Stimulated activated CD8-positive, alpha-beta memory T cell treated with anti-CD3 and anti-CD28 coated beads, Interleukin-2, amount 100 ng/mL, for 48 hours (primary cell): ENCODE measurements around the gene CNDP2.
"Not testable (repeated sequence)": the region's sequence is repeated elsewhere in the genome, so short reads cannot be mapped to it uniquely, and the experiment has no call there.

Experiments used
- DNase-seq, 2 donors: peaks; one replicate each; pipeline ENCODE4 v3.0.0-alpha.2; 2020; ENCODE audit warnings: low read depth in 2 of 2

Gene CNDP2

DNA sequence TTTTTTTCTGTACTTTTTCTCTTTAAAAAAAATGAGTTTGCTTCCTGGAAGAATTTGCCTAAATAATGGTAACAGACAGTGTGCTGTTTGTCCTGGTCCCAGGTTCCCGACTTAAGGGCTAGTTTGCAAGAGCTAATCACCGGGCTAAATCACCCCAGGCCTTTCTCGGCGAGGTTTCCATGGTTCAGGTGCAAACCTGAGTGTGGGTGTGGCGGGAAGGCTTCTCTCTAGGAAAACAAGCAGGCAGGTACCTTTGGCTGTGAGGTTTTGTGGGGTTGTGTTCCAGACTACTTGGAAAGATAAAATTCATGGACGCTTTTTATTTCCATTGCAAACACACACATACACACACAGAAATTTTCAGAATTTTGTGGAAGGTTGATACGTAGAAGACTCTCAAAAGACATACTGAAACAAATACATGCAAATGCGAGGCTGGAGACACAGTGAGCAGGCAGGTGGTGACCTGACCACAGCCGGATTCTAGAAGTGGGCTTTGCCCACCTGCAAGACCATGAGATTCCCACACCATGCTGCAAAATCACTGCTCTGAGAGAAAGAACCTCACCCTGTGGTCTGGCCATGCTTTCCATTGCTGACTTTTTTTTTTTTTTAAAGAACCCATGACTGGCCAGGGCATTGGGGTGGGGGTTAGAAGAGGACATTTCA, 39.0 kb downstream of the CNDP2 start:
- no peak for DNase-seq

- DNase-seq, result no peak
Observed at GRCh38 chr18:74539289-74539688, 43.1 kb downstream of the CNDP2 start.

DNA sequence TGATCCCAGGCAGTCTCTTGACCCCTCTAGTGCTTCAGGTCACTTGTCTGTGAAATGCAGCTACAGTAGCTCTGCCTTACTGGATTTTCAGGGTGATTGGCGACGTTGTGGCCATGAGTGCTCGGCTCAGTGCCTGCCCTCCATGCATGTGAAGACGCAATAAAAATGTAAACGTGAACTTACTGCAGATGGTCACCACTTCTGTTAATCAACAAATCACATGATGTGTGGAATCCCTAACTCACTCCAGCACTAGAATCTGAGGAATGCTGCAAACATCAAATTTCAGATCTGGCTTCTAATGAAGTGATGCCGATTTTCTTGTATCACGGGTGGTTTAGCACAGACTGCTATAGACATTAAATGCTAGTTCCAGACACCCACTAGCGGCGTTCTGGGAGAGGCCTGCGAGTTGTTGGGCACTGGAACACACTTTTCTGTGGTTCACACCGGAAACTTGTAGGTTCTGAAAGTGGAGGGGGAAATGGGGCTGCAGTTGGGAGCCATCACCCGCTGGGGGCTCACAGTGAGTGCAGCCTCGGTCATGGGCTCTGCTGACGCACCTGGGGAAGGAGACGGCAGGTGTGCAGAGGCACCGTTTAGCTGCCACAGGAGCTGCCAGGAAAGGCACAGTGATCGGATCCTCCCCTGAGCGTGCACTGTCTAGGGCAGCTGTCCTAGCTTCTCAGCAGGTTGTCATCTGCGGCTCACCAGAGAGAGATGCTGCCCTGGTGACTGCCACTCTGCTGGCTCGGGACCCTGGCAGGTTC, 44.7 kb downstream of the CNDP2 start:
- DNase-seq, result no peak

DNA sequence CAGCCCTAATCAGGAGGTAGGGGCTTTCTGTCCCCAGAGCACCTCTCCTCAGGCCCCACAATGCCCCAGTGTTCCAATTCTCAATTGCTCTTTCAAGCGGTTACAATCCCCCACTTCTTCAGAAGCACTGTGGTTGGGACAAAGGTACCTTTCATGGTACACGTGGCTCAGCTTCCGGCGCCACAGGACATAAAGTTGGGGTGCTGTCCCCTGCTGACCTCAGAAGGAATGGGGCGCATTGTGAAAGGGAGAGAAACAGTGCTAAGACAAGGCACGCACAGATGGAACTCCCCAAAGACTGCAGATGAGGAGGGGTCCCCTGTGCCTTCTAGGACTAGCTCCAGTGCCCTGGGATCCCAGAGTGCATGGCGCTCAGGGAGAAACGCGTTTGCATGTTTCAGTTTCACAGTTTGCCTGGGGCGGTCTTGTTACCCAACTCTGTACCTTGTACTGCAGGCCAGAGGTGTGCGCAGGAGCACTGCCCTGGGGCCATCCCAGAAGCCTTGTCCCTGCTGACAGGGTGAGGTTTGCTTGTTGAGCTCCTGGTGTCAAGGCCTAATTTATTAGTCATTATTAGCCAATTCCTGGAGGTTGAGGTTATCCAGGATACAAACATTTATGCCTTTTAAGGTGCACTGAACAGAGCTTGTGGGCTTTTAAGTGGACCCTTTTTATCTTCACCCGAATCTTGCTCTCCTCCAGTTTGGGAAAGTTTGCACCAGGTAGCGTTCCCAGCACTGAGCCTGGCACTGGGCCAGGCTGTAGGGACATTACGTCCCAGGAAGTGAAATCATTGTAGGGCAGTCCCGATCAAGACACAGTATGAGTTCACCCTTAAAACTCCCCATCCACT, 45.8 kb downstream of the CNDP2 start:
- no peak for DNase-seq

GRCh38 chr18:74544898-74545297, 48.7 kb downstream of the CNDP2 start:
- DNase-seq, result no peak

DNA sequence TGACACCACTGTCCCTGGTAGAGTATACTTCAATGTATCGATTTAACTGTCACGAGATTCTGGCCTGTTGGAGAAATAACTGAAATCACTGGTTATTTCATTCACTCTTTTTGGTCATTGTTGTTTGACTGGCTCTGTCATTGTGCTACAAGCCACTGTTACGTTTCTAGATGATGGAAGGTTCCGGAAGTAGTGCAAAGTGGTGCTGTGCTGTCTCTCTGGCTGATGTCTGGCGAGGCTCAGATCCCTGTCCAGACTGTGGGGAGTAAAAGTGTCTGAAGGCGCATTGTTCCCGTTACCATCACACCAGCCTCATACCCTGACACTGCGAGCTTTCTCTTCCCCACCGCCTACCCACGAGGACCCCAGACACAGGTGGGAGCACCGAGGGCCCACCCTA, 49.8 kb downstream of the CNDP2 start:
- no peak for DNase-seq

DNA sequence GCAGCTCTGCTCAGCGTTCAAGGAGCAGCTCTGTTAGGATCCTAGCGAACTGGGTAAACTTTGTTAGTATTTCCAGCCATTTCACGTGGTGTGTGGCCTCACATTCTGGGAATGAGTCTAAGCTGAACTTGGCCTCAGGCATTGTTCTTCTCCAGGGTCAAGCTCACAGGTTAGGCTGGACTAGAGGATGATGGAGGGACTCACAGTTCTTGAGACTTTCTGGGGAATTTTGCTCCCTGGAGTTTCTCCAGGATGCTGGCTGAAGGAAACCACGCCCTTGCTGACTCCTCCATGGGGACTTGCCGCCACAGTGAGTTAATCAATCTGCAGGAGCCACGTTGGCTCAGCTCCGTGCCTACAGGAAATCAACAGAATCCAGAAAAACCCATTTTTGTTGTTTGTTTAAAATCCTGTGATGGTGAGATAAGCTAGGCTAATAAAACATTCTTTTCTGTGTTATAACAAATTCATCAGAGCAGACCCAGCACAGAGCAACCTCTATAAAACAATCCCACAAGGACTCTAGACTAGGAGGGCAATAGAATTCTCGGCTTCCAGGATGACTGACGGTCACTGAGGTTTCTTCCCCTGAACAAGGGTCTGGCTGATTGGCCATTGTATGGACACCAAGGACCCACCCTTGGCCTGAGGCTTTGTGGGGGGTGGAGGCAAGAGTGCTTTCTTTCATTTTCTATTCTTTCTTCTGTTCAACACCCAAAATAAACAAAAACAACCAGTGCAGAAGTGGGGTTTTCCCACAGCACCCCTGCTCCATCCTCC, 50.8 kb downstream of the CNDP2 start:
- DNase-seq, result no peak

GRCh38 chr18:74547860-74548259, 51.7 kb downstream of the CNDP2 start:
- no peak for DNase-seq

- no peak for DNase-seq
Observed at GRCh38 chr18:74549591-74550104, 53.5 kb downstream of the CNDP2 start.

GRCh38 chr18:74550886-74551285, 54.7 kb downstream of the CNDP2 start:
- no peak for DNase-seq

- no peak for DNase-seq
Observed at GRCh38 chr18:74551452-74551851, 55.3 kb downstream of the CNDP2 start.

DNA sequence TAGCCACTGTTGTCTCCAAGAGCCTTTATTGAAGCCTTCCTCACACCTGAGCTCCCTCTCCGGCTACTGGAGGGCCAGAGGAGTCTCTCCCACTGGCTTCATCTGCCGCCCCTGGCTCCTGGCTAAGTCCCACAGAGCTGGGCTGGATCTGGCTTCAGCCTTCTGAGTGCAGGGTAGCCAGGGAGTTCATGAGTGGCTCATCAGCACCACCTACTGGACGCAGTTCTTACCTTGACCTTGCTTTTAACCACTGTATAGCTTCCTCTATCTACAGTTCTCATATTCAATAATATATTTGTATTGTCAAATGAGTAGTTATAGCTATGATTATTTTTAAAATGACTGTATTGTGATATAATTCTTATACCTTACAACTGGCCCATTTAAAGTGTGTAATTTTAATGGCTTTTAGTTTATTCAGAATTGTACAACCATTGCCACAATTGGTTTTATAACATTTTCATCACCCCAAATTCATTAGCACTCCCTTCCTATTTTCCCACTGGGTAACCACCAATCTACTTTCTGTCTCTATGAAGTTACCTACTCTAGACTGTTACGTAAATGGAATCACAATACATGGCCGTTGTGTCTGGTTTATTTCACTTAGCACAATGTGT, 55.9 kb downstream of the CNDP2 start:
- peak; percentile 62 to 66 for DNase-seq

GRCh38 chr18:74556126-74556525, 60.0 kb downstream of the CNDP2 start:
- DNase-seq, result no peak

DNA sequence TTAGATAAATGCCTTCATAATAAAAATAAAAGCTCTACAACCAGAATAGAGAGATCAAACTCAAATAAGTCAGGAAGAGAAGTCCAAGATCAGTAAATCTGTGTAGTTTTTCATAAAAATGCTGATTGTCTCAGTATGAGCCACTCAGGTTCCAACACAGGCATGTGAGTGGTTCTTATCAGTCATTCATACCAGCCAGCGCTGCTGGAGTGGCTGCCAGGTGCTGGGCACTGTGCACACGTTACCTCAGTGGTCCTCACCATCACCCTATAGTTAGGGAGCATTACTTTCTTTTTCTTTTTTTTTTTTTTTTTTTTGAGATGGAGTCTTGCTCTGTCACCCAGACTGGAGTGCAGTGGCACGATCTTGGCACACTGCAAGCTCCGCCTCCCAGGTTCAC, 61.9 kb downstream of the CNDP2 start:
- DNase-seq, result no peak

GRCh38 chr18:74562131-74562730, 66.1 kb downstream of the CNDP2 start:
- no peak for DNase-seq

DNA sequence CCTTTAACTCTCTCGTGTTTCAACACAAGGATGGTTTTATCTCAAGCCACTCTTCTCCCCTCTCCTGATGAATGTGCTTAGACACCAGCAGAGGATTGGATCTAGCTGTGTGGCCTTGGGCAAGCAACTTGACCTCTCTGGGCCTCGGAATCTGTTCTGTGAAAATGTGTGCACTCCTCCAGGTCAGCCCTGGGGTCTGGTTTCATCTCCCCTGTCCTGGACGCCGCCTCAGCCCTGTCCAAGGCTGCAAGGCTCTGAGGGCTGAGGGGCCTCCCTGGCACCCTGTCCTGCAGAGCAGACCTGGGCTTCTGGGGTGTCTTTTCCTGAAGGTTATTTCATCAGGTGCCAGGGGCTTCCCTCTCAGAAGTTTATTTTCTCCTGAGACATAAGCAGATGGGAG, 66.6 kb downstream of the CNDP2 start:
- no peak for DNase-seq

DNA sequence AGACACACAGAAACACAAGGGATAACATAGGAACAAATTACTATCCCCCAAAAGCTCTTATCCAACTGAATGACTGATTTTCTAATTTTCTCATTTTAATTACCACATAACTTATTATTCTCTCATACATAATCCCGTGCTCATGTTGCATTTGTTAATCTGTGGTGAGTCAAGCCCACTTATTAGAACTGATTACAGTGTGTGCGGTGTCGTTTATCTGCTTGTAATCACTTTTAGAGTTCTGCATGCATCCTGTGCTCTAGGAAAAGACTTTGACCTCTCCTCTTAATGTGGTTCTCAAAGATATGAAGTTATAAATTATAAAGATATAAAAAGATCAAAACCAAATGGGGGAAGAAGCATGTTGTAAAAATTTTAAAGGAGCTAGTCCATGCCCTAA, 67.8 kb downstream of the CNDP2 start:
- no peak for DNase-seq

- not testable (repeated sequence) for DNase-seq
Observed at GRCh38 chr18:74565164-74565563, 69.0 kb downstream of the CNDP2 start.

- DNase-seq, result not testable (repeated sequence)
Observed at GRCh38 chr18:74565993-74566392, 69.8 kb downstream of the CNDP2 start.

- DNase-seq, result no peak
Observed at GRCh38 chr18:74567822-74568221, 71.7 kb downstream of the CNDP2 start.

DNA sequence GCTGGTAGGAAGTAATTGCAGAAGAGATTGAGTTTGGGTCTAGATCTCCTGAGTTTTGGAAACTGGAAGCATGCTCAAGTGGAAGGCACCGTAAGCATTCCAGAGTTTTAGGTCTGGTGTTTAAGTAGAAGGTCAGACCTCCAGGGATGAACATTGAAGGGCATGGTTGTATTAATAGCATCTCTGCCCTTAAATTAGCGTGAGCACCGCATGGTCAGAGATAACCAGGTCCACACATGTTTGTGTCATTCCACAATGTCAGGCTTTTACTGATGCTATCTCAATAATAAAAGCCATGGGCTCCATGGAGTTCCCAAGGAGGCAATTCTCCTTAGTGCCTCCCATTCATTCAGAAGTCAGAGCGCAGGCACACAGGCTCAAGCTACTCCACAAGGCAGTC, 73.2 kb downstream of the CNDP2 start:
- DNase-seq, result no peak
